ENCODE measurements around the gene PRKG1. TPM values are rescaled to one million over a fixed set of nuclear protein-coding genes. Genes with fewer than 3 reads are reported as not detected.

The PRKG1 gene
- total and polyA plus RNA-seq, 2 donors from 2014 or later: 3.6 to 14.8 TPM

GRCh38 chr10:52187521-52188258, 1113.4 kb downstream of the PRKG1 start:
- DNase-seq: peak in 2 of 5 donors; percentile 33 to 57
- no peaks in the 10 kb centered on the region for H3K36me3 ChIP-seq (ENCODE audit: control insufficient read depth in 2 of 3, insufficient read depth in 3 of 3, low read length in 3 of 3)
- TF ChIP-seq CTCF (IDR thresholded peaks at IDR 0.05; ENCODE audit: borderline replicate concordance, extremely low read depth, insufficient read depth): no peak

GRCh38 chr10:52191049-52191448, 1116.8 kb downstream of the PRKG1 start:
- Histone ChIP-seq H3K27me3 (ENCODE audit: control insufficient read depth, insufficient read depth, low read length) (no peaks in the 10 kb centered on the region), H3K9ac (ENCODE audit: low read length in 3 of 3) (no peak overlapping the region), H3K27ac (ENCODE audit: low read depth in 2 of 2, low read length in 2 of 2) (no peak overlapping the region), H3K36me3 (ENCODE audit: control insufficient read depth in 2 of 3, insufficient read depth in 3 of 3, low read length in 3 of 3) (no peaks in the 10 kb centered on the region), H3K4me1 (ENCODE audit: control insufficient read depth in 2 of 3, insufficient read depth in 2 of 3, low read depth in 1 of 3, low read length in 3 of 3) (no peaks in the 10 kb centered on the region), H3K9me3 (ENCODE audit: control insufficient read depth in 2 of 3, insufficient read depth in 1 of 3, low read length in 3 of 3) (no peaks in the 10 kb centered on the region), H3K4me3 (ENCODE audit: low read length in 3 of 3) (no peak overlapping the region)
- no peak for FAIRE-seq
- TF ChIP-seq CTCF (IDR thresholded peaks at IDR 0.05; ENCODE audit: borderline replicate concordance, extremely low read depth, insufficient read depth): no peak
- intact Hi-C loops (cut with DNase I): no loop called here
- no peak for DNase-seq

More at GRCh38 chr10:52187521-52188258, 1113.4 kb downstream of the PRKG1 start:
- Histone ChIP-seq H3K4me1 (ENCODE audit: control insufficient read depth in 2 of 3, insufficient read depth in 2 of 3, low read depth in 1 of 3, low read length in 3 of 3) (no peaks in the 10 kb centered on the region), H3K4me3 (ENCODE audit: low read length in 3 of 3) (no peak overlapping the region), H3K9me3 (ENCODE audit: control insufficient read depth in 2 of 3, insufficient read depth in 1 of 3, low read length in 3 of 3) (no peaks in the 10 kb centered on the region), H3K27ac (ENCODE audit: low read depth in 2 of 2, low read length in 2 of 2) (no peak overlapping the region), H3K27me3 (ENCODE audit: control insufficient read depth, insufficient read depth, low read length) (no peaks in the 10 kb centered on the region), H3K9ac (ENCODE audit: low read length in 3 of 3) (no peak overlapping the region)
- FAIRE-seq: no peak
- intact Hi-C loops (cut with DNase I): no loop called here

- no peaks in the 10 kb centered on the region for H3K4me1 ChIP-seq (ENCODE audit: control insufficient read depth in 2 of 3, insufficient read depth in 2 of 3, low read depth in 1 of 3, low read length in 3 of 3)
- no peak for TF ChIP-seq CTCF (IDR thresholded peaks at IDR 0.05; ENCODE audit: borderline replicate concordance, extremely low read depth, insufficient read depth)
These were observed 1119.9 kb downstream of the PRKG1 start for GRCh38 chr10:52194191-52194590.

More at GRCh38 chr10:52194191-52194590, 1119.9 kb downstream of the PRKG1 start:
- Histone ChIP-seq H3K36me3 (ENCODE audit: control insufficient read depth in 2 of 3, insufficient read depth in 3 of 3, low read length in 3 of 3) (no peaks in the 10 kb centered on the region), H3K27ac (ENCODE audit: low read depth in 2 of 2, low read length in 2 of 2) (no peak overlapping the region), H3K9ac (ENCODE audit: low read length in 3 of 3) (no peak overlapping the region), H3K9me3 (ENCODE audit: control insufficient read depth in 2 of 3, insufficient read depth in 1 of 3, low read length in 3 of 3) (no peaks in the 10 kb centered on the region), H3K4me3 (ENCODE audit: low read length in 3 of 3) (no peak overlapping the region), H3K27me3 (ENCODE audit: control insufficient read depth, insufficient read depth, low read length) (no peaks in the 10 kb centered on the region)
- no peak for DNase-seq
- FAIRE-seq: no peak
- intact Hi-C loops (cut with DNase I): no loop called here
